ENCODE measurements around the gene PTPRE.

PTPRE gene

GRCh38 chr10:128060341-128061250 is 153.7 kb downstream of the PTPRE start:
- DNase-seq (ENCODE audit: low spot score) = no peak

GRCh38 chr10:128061306-128062300 is 154.7 kb downstream of the PTPRE start:
- no peak for DNase-seq (ENCODE audit: low spot score)

- DNase-seq (ENCODE audit: low spot score) = no peak
Measured at GRCh38 chr10:128062331-128062880, 155.5 kb downstream of the PTPRE start.

GRCh38 chr10:128062881-128063563 is 156.1 kb downstream of the PTPRE start:
- peak; percentile 69 for DNase-seq (ENCODE audit: low spot score)

- DNase-seq (ENCODE audit: low spot score) = no peak
Measured at GRCh38 chr10:128063736-128064107, 156.8 kb downstream of the PTPRE start.

- DNase-seq (ENCODE audit: low spot score) = peak; percentile 75
Measured at GRCh38 chr10:128064108-128064969, 157.4 kb downstream of the PTPRE start.

GRCh38 chr10:128064970-128065580 is 158.2 kb downstream of the PTPRE start:
- DNase-seq (ENCODE audit: low spot score) = no peak

- no peak for DNase-seq (ENCODE audit: low spot score)
Measured at GRCh38 chr10:128065881-128066534, 159.1 kb downstream of the PTPRE start.

- DNase-seq (ENCODE audit: low spot score) = no peak
Measured at GRCh38 chr10:128066870-128067382, 160.0 kb downstream of the PTPRE start.

GRCh38 chr10:128067691-128068397 is 160.9 kb downstream of the PTPRE start:
- no peak for DNase-seq (ENCODE audit: low spot score)

- DNase-seq (ENCODE audit: low spot score) = no peak
Measured at GRCh38 chr10:128068398-128069285, 161.7 kb downstream of the PTPRE start.

- peak; percentile 82 for DNase-seq (ENCODE audit: low spot score)
Measured at GRCh38 chr10:128069351-128070051, 162.6 kb downstream of the PTPRE start.

GRCh38 chr10:128070161-128070560 is 163.3 kb downstream of the PTPRE start:
- DNase-seq (ENCODE audit: low spot score) = no peak

GRCh38 chr10:128070721-128071416 is 164.0 kb downstream of the PTPRE start:
- DNase-seq (ENCODE audit: low spot score) = no peak

GRCh38 chr10:128071417-128071782 is 164.5 kb downstream of the PTPRE start:
- DNase-seq (ENCODE audit: low spot score) = no peak

- no peak for DNase-seq (ENCODE audit: low spot score)
Measured at GRCh38 chr10:128072046-128072445, 165.1 kb downstream of the PTPRE start.

Data from CD4-positive, alpha-beta T cell treated with Interleukin-6 at 100 ng/mL for 8 hours (primary cell).